Large intestine (tissue), 3 donors: ENCODE results near the gene CILP. TPM values are rescaled to one million over a fixed set of nuclear protein-coding genes. Genes with fewer than 3 reads are reported as not detected.
"Not testable (repeated sequence)": the region's sequence is repeated elsewhere in the genome, so short reads cannot be mapped to it uniquely, and the experiment has no call there.

Experiments
- DNase-seq, 2 donors: peaks; one replicate each; pipeline versions ENCODE4 v3.0.0 to v3.0.0-alpha.2; 2013
- H3K27ac ChIP-seq: one replicate; pipeline ENCODE4 v1.5.1; 2013; ENCODE audit warnings: low read length
- H3K27me3 ChIP-seq: 2 replicates; pipeline ENCODE4 v1.6.1; 2013; ENCODE audit warnings: low read length; ENCODE audit not compliant: control insufficient read depth, insufficient read depth
- H3K36me3 ChIP-seq: 2 replicates; pipeline ENCODE4 v1.6.1; 2013; ENCODE audit warnings: low read length; ENCODE audit not compliant: control insufficient read depth, insufficient read depth
- H3K4me1 ChIP-seq: one replicate; pipeline ENCODE4 v1.6.1; 2013; ENCODE audit warnings: low read length; ENCODE audit not compliant: control insufficient read depth, insufficient read depth
- H3K4me3 ChIP-seq: one replicate; pipeline ENCODE4 v1.5.1; 2013; ENCODE audit warnings: low read length
- H3K9me3 ChIP-seq: one replicate; pipeline ENCODE4 v1.6.1; 2013; ENCODE audit warnings: mild to moderate bottlenecking, low read depth, low read length, moderate library complexity; ENCODE audit not compliant: control insufficient read depth
- WGBS: methylation state at CpG from one replicate; pipeline ENCODE4 v1.1.5; 2013; ENCODE audit warnings: low lambda C conversion rate; ENCODE audit not compliant: insufficient coverage; 5-methylcytosine and 5-hydroxymethylcytosine counted together
- polyA plus RNA-seq: library from polyadenylated mRNA; unstranded; fragments of 120-200 nt; gene quantifications from one replicate; pipeline ENCODE4 v1.2.1, GENCODE V29; 2013

Gene CILP
- polyA plus RNA-seq, 1 donor: 2.8 TPM

GRCh38 chr15:65194826-65195547, 16.3 kb downstream of the CILP start:
- Histone ChIP-seq H3K4me3 (no peak overlapping the region), H3K27me3 (no peaks in the 10 kb centered on the region), H3K9me3 (no peaks in the 10 kb centered on the region), H3K4me1 (no peaks in the 10 kb centered on the region), H3K27ac (no peak overlapping the region), H3K36me3 (no peaks in the 10 kb centered on the region)
- WGBS: 67% methylated on average over 1 of the region's 7 CpGs
- DNase-seq: no peak

- Histone ChIP-seq H3K9me3 (no peaks in the 10 kb centered on the region), H3K27me3 (no peaks in the 10 kb centered on the region), H3K4me3 (no peak overlapping the region), H3K4me1 (no peaks in the 10 kb centered on the region), H3K27ac (no peak overlapping the region), H3K36me3 (no peaks in the 10 kb centered on the region)
- WGBS: no CpG with 5 or more reads among the region's 5 CpGs
- no peak for DNase-seq
Observed at GRCh38 chr15:65192016-65192415, 19.3 kb downstream of the CILP start.

DNA sequence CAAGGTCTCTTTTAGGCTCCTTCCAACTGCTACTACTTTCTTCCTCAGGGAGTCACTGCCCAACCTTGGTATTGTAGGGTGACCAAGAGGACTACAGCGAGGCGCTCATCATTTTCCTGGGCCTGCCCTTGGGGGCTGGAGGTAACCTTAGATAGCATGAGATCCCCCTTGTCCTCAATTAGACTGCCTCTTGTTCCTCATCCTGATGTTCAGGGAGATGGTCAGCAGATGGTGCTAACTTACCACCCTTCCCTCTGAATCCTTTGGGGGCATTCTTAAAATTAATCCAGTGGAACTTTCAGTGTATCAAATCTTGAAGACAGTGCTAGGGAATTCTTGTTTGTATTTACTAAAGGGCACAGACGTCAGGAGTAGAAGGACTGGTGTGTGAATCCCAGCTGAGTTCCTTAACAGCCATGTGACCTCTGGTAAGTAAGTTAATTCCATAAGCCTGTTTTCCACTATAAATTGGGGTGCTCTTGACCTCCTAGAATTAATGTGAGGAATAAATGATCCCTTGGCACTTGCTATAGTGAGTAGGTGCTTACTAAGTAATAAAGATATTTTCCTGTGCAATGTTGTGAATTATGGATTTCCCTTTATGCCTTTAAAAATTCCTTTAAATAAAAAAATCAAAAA, 22.1 kb downstream of the CILP start:
- Histone ChIP-seq H3K36me3 (no peaks in the 10 kb centered on the region), H3K27ac (no peak overlapping the region), H3K4me3 (no peak overlapping the region), H3K27me3 (no peaks in the 10 kb centered on the region), H3K4me1 (no peaks in the 10 kb centered on the region), H3K9me3 (no peaks in the 10 kb centered on the region)
- WGBS: no CpG with 5 or more reads among the region's 3 CpGs
- peak; percentile 47 to 53 for DNase-seq

DNA sequence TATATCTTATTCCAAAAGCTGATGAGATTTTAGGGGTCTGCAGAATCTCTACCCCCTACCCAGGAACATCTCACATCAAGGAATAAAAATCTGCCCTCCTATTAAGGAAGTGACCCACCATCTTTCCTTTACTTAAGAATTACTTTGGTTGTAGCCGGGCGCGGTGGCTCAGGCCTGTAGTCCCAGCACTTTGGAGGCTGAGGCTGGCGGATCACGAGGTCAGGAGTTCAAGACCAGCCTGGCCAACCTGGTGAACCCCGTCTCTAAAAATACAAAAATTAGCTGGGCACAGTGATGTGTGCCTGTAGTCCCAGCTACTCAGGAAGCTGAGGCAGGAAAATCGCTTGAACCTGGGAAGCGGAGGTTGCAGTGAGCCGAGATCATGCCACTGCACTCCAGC, 22.8 kb downstream of the CILP start:
- 100% methylated on average over 1 of the region's 9 CpGs for WGBS
- not testable (repeated sequence) for H3K9me3 ChIP-seq, H3K4me3 ChIP-seq, H3K4me1 ChIP-seq, DNase-seq, H3K36me3 ChIP-seq, H3K27me3 ChIP-seq, H3K27ac ChIP-seq

GRCh38 chr15:65184868-65185717, 26.2 kb downstream of the CILP start, which contains the start of gene CLPX:
Gene CLPX, minus strand, starts transcription at chr15:65185342. Its CDS starts 189 bp downstream, at chr15:65185153.
- no peaks in the 10 kb centered on the region for H3K9me3 ChIP-seq
- DNase-seq: peak; percentile 94 to 97
- peaks cover 6% of the 10 kb centered on the region for H3K4me1 ChIP-seq
- no peaks in the 10 kb centered on the region for H3K27me3 ChIP-seq
- H3K36me3 ChIP-seq: peaks cover 5% of the 10 kb centered on the region
- WGBS: no CpG with 5 or more reads among the region's 70 CpGs
- peak within 1 kb of the TSS; percentile 93 for H3K4me3 ChIP-seq
- H3K27ac ChIP-seq: peak within 1 kb of the TSS; percentile 93

- peak; percentile 43 to 80 for DNase-seq
- Histone ChIP-seq H3K27ac (peak overlapping the region; percentile 93), H3K4me3 (peak overlapping the region; percentile 93), H3K9me3 (no peaks in the 10 kb centered on the region), H3K27me3 (no peaks in the 10 kb centered on the region), H3K4me1 (peaks cover 6% of the 10 kb centered on the region), H3K36me3 (peaks cover 5% of the 10 kb centered on the region)
- WGBS: no CpG with 5 or more reads among the region's 33 CpGs
Observed at GRCh38 chr15:65184305-65184867, 26.9 kb downstream of the CILP start.

GRCh38 chr15:65183865-65184159, 27.5 kb downstream of the CILP start:
- 0% methylated on average over 2 of the region's 4 CpGs for WGBS
- peaks cover 6% of the 10 kb centered on the region for H3K36me3 ChIP-seq

DNA sequence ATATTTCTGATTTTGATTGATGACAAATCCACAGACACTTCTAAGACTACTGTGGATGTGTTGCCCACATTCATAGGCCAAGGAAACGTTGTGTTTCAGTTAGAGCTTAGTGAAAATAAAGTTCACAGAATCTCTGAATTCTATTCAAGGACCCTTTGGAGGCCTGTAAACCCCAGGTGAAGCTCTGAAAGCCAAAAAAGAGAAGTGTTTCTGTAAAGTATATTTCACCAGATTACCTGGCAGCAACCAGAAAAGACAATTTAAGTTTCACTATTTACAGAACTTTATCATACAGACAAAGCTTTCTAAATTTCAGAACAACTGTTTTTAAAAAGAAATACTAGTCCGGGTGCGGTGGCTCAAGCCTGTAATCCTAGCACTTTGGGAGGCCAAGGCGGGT, 28.7 kb downstream of the CILP start:
- no CpG with 5 or more reads among the region's 4 CpGs for WGBS
- Histone ChIP-seq H3K27ac (no peak overlapping the region), H3K9me3 (no peaks in the 10 kb centered on the region), H3K4me1 (peaks cover 6% of the 10 kb centered on the region), H3K36me3 (peaks cover 16% of the 10 kb centered on the region), H3K4me3 (no peak overlapping the region), H3K27me3 (no peaks in the 10 kb centered on the region)
- DNase-seq: no peak

More at GRCh38 chr15:65183865-65184159, 27.5 kb downstream of the CILP start:
- Histone ChIP-seq H3K9me3 (no peaks in the 10 kb centered on the region), H3K4me1 (peaks cover 6% of the 10 kb centered on the region), H3K27ac (peak overlapping the region; percentile 93), H3K4me3 (peak overlapping the region; percentile 93), H3K27me3 (no peaks in the 10 kb centered on the region)
- no peak for DNase-seq

GRCh38 chr15:65181582-65182353, 29.5 kb downstream of the CILP start:
- H3K9me3 ChIP-seq, H3K27ac ChIP-seq, H3K4me1 ChIP-seq, H3K4me3 ChIP-seq, H3K27me3 ChIP-seq, DNase-seq: not testable (repeated sequence)
- WGBS: 81% methylated on average over 7 of the region's 15 CpGs
- peaks cover 24% of the 10 kb centered on the region for H3K36me3 ChIP-seq
